Stimulated activated CD4-positive, alpha-beta T cell treated with anti-CD3 and anti-CD28 coated beads, Interleukin-4, amount 100 ng/mL, for 1 hour (primary cell): ENCODE measurements around the gene CHTF8.
A peak's percentile ranks its signal among the peaks of the same experiment; 100 is the strongest.

Experiments
- DNase-seq: peaks from one replicate; pipeline ENCODE4 v3.0.0-alpha.2; 2020

CHTF8 gene

DNA sequence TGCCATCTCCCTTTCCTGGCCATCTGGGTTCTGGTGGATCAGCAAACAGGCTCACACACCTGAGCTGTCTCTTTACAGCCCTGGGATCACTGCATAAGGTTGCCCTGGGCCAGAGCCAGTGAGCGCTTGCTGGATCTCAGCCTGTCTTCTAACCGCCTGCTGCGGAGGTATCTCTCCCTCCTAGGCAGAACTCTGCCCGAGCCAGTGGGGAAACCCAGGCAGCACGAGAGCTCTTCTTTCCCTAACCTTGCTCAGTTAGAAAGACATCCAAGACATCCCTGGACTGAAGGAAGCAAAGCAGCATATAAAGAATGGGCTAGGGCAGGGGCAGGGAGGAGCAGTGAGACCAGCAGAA, 20.5 kb downstream of the CHTF8 start:
- DNase-seq = no peak

DNA sequence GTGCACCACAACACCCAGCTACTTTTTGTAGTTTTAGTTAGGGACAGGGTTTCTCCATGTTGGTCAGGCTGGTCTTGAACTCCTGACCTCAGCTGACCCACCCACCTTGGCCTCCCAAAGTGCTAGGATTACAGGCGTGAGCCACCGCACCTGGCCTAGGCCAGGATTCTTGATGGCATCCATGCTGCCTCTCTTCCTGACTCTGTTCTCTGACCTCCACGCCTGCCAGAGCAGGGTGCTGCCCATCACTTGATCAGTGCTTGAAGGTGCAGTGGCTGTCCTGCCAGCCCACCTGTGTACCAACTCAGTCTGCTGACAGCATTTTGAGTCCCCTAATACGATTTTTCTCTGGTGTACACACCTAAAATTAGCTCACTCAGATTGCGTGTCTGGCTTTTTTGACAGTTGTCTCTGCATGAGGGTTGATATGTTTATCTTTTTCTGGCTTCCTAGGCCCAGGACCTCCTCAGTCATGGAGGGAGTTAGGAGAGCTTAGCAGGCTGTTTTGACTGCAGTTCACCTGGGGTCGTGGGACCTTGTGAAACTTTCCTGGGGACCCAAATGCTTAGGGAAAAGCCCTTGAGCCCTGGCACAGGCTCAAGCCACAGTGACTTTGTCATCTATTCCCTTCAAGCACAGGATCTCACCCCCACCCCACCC, 21.0 kb downstream of the CHTF8 start:
- DNase-seq = no peak

- no peak for DNase-seq
These were observed 22.0 kb downstream of the CHTF8 start for GRCh38 chr16:69110406-69110805.

DNA sequence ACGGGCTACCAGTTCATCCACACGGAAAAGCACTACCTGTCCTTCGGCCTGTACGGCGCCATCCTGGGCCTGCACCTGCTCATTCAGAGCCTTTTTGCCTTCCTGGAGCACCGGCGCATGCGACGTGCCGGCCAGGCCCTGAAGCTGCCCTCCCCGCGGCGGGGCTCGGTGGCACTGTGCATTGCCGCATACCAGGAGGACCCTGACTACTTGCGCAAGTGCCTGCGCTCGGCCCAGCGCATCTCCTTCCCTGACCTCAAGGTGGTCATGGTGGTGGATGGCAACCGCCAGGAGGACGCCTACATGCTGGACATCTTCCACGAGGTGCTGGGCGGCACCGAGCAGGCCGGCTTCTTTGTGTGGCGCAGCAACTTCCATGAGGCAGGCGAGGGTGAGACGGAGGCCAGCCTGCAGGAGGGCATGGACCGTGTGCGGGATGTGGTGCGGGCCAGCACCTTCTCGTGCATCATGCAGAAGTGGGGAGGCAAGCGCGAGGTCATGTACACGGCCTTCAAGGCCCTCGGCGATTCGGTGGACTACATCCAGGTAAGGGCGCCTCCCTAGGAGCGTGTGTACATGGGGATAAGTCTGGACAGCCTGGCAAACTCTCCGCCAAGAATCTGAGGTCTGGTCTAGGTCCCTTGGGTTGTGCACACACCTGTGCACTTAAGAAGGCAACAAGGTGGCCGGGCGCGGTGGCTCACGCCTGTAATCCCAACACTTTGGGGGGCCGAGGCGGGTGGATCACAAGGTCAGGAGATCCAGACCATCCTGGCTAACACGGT, 22.7 kb downstream of the CHTF8 start:
- no peak for DNase-seq

DNA sequence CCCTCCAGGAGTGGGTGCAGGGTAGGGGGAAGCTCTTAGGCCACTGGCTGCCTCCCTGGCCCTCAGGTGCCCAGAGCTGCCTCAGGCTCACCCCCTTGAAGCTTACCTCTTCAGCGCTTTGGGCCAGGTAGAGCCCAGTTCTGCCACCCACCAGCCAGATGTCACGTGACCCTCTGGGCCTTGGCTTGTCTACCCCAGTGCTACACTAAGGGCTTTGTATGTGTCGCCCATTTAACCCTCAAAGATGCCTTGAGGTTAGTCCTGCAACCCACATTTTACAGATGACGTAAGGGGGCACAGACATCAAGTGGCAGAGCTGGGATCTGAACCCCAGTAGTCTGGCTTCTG, 23.5 kb downstream of the CHTF8 start:
- DNase-seq = no peak

DNA sequence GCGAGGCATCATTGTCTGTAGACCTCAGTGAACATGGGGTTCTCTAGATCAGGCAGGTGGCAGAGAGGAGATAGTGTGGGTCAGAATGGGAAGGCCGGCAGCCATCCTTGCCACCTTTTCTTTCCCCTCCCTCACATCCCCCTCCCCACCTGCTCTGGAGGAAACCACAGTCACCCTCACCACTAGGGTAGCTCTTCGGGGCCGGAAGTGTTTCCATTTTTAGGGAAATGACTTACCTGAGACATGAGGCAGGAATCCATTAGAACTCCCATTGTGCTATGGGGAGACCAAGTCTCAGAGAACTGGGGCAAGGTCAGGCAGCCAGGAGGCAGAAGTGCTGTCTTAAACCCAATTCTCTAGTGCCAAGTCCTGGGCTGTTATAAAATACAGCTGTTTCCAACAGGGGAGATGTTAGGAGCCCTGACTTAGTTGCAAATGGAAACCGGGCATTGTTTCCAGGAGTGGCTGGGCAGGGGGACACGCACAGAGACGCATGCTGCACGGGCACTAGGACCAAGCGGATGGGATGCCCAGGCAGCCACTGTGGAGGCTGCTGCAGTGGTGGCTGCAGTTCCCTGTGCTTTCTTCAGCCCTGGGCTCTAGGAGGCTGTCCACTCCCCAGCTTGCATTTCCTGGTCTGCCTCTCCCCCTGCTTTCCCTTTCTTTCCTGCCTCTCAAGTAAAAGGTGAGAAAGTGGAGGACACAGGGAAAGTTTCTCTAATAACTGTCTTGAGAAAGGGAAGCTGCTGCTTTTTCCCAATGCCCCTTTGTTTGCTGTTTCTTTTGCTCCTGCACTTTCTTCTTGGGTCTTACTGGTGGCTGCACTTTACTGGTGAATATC, 24.1 kb downstream of the CHTF8 start:
- no peak for DNase-seq

- DNase-seq = no peak
These were observed 24.9 kb downstream of the CHTF8 start for GRCh38 chr16:69107316-69107962.

GRCh38 chr16:69106491-69107315, 25.7 kb downstream of the CHTF8 start:
- no peak for DNase-seq

DNA sequence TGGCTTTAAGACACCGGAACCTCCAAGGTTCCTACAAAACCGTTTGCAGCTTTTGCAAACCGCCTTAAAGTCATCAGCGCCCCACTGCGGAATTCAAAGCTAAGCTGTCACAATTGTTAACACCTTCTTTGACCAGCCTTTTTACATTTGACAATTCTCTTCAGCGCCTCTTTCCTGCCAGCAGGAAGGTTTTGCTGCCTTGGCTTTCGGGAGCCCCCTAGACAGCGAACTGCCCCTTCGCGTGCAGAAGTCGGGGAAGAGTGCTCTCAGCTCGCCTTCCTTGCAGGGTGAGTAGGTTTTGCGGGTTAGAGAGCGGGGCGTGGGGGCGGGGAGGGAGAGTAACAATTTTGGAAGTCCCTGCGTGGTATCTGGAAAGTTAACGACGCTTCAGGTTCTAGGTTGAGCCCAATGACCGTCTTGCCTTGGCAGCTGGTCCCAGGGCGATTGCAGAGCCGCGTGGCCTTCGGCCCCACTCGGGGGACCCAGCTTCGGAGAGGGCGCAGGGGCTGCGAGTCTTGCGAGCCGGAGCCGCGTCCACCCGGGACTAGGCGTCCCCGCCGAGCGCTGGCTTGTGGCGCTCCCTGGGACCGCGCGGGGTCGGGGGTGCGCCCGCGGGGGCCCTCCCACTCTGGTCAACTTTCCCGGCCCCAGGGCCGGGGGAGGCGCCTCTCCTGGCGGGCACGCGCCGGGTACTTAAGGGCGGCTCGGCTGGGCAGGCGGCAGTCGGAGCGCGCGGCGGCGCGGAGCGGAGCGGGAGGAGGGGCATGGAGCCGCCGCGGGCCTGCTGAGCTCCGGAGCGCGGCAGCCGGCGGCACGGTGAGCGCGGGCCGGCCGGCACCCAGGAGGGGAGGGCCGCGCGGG, 26.7 kb downstream of the CHTF8 start, which contains the start of gene HAS3:
Gene HAS3 (plus strand): TSS at position 153 of the 861 bp plus-strand sequence. CDS start 3,743 bp downstream, outside the sequence.
- DNase-seq = peak; percentile 32

DNA sequence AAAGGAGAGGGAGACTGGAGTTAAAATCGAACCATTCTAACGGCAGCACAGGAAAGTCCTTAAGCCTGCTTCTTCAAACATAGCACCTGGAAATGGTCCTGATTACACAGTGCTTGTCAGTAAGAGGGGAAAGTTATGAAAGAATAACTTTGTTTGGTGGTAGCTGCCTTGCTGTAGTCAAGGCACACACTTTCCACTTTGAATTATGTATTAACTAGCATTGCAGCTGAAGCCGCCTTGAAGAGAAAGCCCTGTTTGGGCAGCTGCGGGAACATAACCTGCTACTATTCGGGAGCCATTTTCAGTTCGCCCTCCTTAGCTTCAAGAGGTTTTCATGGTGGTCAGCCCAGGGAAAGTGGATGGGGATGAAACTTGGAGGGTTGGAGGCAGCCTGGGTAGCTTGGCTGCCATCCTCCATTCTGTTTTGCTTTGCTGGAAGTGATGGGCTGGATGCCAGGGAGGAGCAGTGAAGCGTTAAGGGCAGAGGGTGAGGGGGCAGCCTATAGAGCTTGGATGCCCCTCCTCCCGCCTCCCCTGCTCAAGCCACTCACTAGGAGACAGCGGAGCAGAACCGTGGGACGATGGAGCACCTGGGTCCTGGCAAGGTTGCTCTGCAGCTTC, 32.2 kb downstream of the CHTF8 start:
- no peak for DNase-seq

GRCh38 chr16:69095193-69095592, 37.2 kb downstream of the CHTF8 start:
- no peak for DNase-seq

GRCh38 chr16:69094501-69094900, 37.9 kb downstream of the CHTF8 start:
- DNase-seq = no peak

DNA sequence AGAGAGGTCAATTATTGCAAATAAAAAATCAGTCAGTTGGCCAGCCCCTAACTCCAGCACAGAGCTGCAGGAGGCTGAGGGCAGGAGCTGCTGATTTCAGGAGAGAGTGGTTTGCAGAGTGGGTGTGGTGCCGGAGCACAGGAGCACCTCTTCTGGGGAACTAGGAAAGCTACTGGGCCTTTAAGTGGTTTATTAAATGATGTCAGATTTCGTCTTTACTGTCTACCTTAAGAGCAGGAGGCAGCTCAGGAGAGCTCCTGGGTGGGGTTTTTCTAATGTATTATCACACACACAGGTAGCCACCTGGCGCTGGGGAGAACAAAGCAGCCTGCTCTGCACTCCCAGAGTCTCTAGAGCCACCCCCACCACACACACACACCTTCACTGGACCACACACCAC, 38.4 kb downstream of the CHTF8 start:
- no peak for DNase-seq

- no peak for DNase-seq
These were observed 43.1 kb downstream of the CHTF8 start for GRCh38 chr16:69089091-69089910.

GRCh38 chr16:69088684-69089083, 43.7 kb downstream of the CHTF8 start:
- no peak for DNase-seq

- DNase-seq = no peak
These were observed 45.2 kb downstream of the CHTF8 start for GRCh38 chr16:69087161-69087581.

- DNase-seq = no peak
These were observed 47.2 kb downstream of the CHTF8 start for GRCh38 chr16:69085032-69085695.

DNA sequence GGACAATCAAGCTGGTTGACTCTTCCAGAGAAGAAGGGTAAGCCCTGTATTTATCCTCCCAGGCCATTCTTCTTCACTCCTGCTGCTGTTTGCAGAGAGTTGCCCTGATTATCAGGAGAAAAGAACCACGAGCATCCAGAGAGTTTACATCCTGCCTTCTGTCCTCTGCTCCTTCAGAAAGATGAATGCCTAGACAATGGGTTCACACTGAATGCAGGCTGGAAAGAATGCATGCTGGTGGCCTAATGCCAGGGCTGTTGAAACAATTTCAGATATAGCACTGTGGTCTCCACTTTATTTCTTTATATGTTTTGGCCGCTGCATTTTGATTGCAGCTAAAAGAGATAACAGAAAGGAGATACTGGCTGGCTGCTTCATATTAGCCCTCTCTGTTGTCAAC, 48.1 kb downstream of the CHTF8 start:
- no peak for DNase-seq

DNA sequence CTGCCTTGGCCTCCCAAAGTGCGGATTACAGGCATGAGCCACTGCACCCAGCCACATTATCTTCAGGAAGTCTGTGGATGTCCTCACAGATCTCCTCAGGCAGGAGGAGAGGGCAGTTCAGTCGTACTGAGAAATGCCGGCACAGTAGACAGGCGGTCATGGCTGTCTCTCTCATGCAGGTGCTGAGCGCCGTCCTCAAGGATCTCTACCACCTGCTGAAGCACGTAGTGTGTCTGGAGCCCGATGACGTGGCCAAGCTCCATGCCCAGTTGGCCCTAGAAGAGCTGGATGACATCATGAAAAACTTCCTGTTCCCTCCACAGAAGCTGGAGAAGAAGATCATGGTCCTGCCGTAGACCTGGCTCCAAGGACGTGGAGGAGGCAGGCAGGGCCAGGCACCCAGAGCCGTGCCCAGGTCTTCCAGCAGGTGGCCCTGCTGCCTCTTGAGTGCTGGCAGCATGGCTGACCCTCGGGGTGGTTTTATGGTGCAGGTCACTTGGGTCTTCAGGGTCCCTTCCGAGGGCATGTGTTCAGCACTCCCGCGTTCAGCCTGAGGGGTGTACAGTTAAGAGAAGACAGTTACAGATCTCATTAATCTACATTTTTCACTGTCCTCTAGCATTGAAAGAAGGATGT, 49.0 kb downstream of the CHTF8 start:
- DNase-seq = no peak
